ENCODE measurements around the gene ZNF205. TPM values are rescaled to one million over a fixed set of nuclear protein-coding genes. Genes with fewer than 3 reads are reported as not detected.
A peak's percentile ranks its signal among the peaks of the same experiment; 100 is the strongest.

The ZNF205 gene
- total and polyA plus RNA-seq, 9 of the 15 experiments (the other 6 are each of a cell fraction or from before 2014, with no cell fraction given) = 2.4 to 11.8 (median 5.1) TPM; not detected in 2

DNA sequence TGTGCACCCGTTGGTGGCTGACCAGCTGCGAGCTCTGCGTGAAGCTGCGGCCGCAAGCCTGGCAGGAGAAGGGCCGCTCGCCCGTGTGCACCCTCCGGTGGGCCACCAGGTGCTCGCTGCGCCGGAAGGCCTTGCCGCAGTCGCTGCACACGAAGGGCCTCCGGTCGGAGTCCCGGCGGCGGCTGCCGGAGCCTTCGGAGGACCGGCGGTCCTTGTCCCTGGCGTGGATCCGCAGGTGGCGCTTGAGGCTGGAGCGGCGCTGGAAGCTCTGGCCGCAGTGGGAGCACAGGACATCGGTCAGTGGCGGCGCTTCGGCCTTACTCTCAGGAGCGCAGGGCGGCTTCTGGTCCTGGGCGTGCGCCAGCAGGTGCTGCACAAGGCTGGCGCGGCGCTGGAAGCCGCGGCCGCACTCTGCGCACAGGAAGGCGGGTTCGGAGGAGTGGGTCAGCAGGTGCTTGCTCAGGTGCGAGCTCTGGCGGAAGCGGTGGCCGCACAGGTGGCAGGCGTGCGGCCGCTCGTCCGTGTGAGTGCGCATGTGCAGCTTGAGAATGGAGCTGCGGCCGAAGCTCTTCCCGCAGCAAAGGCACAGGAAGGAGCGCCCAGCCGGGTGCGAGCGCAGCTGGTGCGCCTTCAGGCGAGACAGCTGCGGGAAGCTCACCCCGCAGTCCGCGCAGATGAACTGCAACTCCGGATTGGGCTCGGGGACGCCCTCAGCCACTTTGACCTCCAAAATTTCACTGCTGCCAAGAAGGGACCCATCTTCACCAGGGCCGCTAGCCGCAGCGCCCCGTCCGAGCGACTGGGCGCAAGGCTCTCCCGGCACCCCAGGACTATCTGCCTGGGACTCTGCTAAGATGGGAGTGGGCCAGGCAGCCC is 22.4 kb upstream of the ZNF205 start:
- 64% methylated on average over 64 of the region's 81 CpGs for WGBS (ENCODE audit: insufficient coverage, low coverage, missing lambda C conversion rate)
- ChIA-PET POLR2A (interaction anchor here (0.6 to 1.1 kb wide), 3 partner anchors 10 to 42 kb away, joined by 3 to 4 read pairs (median 3); no protein-coding TSS in a partner anchor), CTCF (ENCODE audit: low intra/inter-chr PET ratio) (no interaction called here)
- intact Hi-C loops (cut with micrococcal nuclease) (no loop called here), in situ Hi-C loops (cut with MboI) (no loop called here)
- H4K20me1 ChIP-seq (replicated peaks; ENCODE audit: control insufficient read depth, insufficient read depth, low read length) = no peaks in the 10 kb centered on the region
- H3K27me3 ChIP-seq (ENCODE audit: control insufficient read depth in 2 of 2, insufficient read depth in 2 of 2, low read length in 2 of 2) = peaks cover 2 to 26% of the 10 kb centered on the region in 2 experiments; a peak in 3 of 5 replicates
- H3K9me1 ChIP-seq (ENCODE audit: control insufficient read depth, insufficient read depth, low read length) = no peaks in the 10 kb centered on the region
- no peak overlapping the region for H3K4me3 ChIP-seq
- no peak overlapping the region for H3K4me2 ChIP-seq (ENCODE audit: insufficient read depth, low read length)
- H2AFZ ChIP-seq (ENCODE audit: low read depth, low read length) = no peak overlapping the region
- no peaks in the 10 kb centered on the region for H3K36me3 ChIP-seq (ENCODE audit: control insufficient read depth, insufficient read depth, low read length)
- no peak overlapping the region for H3K9ac ChIP-seq (ENCODE audit: insufficient read depth in 1 of 2, low read depth in 2 of 2, low read length in 2 of 2)
- no peaks in the 10 kb centered on the region for H3K9me3 ChIP-seq (replicated peaks; ENCODE audit: control insufficient read depth, insufficient read depth, low read depth, low read length)
- no peaks in the 10 kb centered on the region for H3K79me2 ChIP-seq (ENCODE audit: control insufficient read depth, insufficient read depth, low read length)
- no TSS peak for BruUV-seq (replicated peaks)
- TF ChIP-seq MAZ (CRISPR knock-in tag; conservative IDR thresholded peaks at IDR 0.05 in 1 of 2, IDR thresholded peaks at IDR 0.05 in 1 of 2) = no peak
- TF ChIP-seq DIDO1 (tag; IDR thresholded peaks at IDR 0.05; ENCODE audit: low read depth) = no peak
- no peak for TF ChIP-seq NR3C1 (CRISPR knock-in tag; IDR thresholded peaks at IDR 0.05)
- TF ChIP-seq, protein P1, sequence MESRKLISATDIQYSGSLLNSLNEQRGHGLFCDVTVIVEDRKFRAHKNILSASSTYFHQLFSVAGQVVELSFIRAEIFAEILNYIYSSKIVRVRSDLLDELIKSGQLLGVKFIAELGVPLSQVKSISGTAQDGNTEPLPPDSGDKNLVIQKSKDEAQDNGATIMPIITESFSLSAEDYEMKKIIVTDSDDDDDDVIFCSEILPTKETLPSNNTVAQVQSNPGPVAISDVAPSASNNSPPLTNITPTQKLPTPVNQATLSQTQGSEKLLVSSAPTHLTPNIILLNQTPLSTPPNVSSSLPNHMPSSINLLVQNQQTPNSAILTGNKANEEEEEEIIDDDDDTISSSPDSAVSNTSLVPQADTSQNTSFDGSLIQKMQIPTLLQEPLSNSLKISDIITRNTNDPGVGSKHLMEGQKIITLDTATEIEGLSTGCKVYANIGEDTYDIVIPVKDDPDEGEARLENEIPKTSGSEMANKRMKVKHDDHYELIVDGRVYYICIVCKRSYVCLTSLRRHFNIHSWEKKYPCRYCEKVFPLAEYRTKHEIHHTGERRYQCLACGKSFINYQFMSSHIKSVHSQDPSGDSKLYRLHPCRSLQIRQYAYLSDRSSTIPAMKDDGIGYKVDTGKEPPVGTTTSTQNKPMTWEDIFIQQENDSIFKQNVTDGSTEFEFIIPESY (CRISPR knock-in tag; IDR thresholded peaks at IDR 0.05) = peak; percentile 66; the same call in 1 of the 2 replicates
- DNase-seq (ENCODE audit: extremely low read depth in 1 of 4, low spot score in 3 of 4) (no peak), FAIRE-seq (no peak), ATAC-seq (no peak)
- H3K4me1 ChIP-seq (replicated peaks in 1 of 2; ENCODE audit: control insufficient read depth in 2 of 2, insufficient read depth in 2 of 2, low read length in 2 of 2) = peaks cover 19 to 55% of the 10 kb centered on the region in 2 experiments
- no peak overlapping the region for H3K27ac ChIP-seq (ENCODE audit: extremely low read depth, low read depth, low read length)
